GM11168 (cell line): ENCODE results near the gene HHATL.

ENCODE experiments used
- in situ Hi-C: fragments of 300-500 bp; cut with MboI; formaldehyde crosslinking; loops from one replicate; pipeline ENCODE4 v1.12.0; 2022; ENCODE audit warnings: low sequenced_read_pairs; ENCODE audit not compliant: unreplicated experiment

HHATL gene

GRCh38 chr3:42700366-42701288 lies 2.0 kb downstream of the HHATL start:
- in situ Hi-C loops: no loop called here

- in situ Hi-C loops: no loop called here
Measured at GRCh38 chr3:42699511-42699971, 3.1 kb downstream of the HHATL start.

GRCh38 chr3:42698911-42699230 lies 3.7 kb downstream of the HHATL start:
- in situ Hi-C loops: no loop called here

- in situ Hi-C loops: no loop called here
Measured at GRCh38 chr3:42698216-42698910, 4.2 kb downstream of the HHATL start.

- in situ Hi-C loops: no loop called here
Measured at GRCh38 chr3:42697289-42698051, 5.1 kb downstream of the HHATL start.

- in situ Hi-C loops: no loop called here
Measured at GRCh38 chr3:42696356-42697288, 6.0 kb downstream of the HHATL start.

- in situ Hi-C loops: no loop called here
Measured at GRCh38 chr3:42694366-42694765, 8.2 kb downstream of the HHATL start.

- in situ Hi-C loops: no loop called here
Measured at GRCh38 chr3:42693530-42693930, 9.1 kb downstream of the HHATL start.

- in situ Hi-C loops: no loop called here
Measured at GRCh38 chr3:42692667-42693529, 9.7 kb downstream of the HHATL start.

- in situ Hi-C loops: no loop called here
Measured at GRCh38 chr3:42691816-42692666, 10.6 kb downstream of the HHATL start.

GRCh38 chr3:42690766-42691680 lies 11.6 kb downstream of the HHATL start:
- in situ Hi-C loops: no loop called here

GRCh38 chr3:42690191-42690590 lies 12.4 kb downstream of the HHATL start:
- in situ Hi-C loops: no loop called here

- in situ Hi-C loops: no loop called here
Measured at GRCh38 chr3:42689421-42690014, 13.1 kb downstream of the HHATL start.

GRCh38 chr3:42688487-42689420 lies 13.8 kb downstream of the HHATL start:
- in situ Hi-C loops: no loop called here

GRCh38 chr3:42688016-42688415 lies 14.6 kb downstream of the HHATL start:
- in situ Hi-C loops: no loop called here
